HG03097 (cell line): ENCODE measurements around the gene LRBA.

Experiments used
- ATAC-seq: cut with Tn5 transposase; IDR thresholded peaks from one replicate; pipeline ENCODE4 v1.9.1; 2021; ENCODE audit not compliant: unreplicated experiment, low FRiP score

Gene LRBA

DNA sequence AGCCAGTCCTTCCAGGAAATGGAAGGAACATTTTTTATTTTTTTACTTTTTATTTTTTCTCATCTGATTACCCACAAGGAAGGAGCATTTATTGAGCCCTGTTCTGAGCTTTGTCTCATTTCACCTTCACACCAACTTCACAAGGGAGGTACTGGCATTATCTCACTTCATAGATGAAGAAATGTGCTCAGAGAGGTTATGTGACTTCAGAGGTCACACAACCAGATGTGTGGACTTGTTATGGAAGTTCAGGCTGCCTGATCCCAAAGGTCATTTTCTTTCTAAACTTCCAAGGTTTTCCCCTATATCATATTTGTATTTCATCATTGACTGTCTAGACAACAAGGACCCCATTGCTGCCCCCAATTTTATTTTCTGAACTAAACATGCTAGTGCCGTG is 776.5 kb downstream of the LRBA start:
- no peak for ATAC-seq

DNA sequence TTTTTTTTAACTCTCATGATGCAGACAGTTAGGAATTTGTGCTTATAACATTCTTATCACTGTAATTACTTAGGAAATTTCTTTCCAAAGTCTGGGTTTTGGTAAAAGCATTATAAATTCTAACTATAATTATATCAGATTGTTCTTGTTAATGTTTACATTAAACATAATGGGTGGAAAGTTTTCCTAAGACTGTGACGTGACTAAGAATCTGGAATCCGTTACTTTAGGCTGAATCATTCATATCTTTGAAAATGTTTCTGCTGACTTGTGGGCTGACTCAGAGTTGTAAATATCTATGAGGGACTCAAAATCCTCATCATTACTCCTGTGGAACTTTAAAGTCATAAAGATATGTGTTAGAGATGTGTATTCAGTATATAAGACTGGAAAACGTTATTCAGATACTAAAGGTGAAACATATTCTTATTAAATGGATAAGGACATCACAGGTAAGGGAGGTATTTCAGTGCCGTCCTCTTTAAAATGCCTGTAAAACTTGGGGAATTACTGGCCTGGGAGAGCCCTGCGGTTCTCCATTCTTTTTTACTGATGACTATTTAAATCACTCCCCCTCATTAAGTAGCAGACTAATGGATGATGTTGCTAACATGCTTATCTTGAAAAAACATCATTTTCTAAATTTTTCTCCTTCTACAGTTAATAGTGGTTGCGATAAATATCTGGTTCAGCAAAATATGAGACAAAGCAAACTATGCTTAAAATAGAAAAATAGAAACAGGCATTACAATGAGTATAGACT is 777.8 kb downstream of the LRBA start:
- ATAC-seq, result no peak

DNA sequence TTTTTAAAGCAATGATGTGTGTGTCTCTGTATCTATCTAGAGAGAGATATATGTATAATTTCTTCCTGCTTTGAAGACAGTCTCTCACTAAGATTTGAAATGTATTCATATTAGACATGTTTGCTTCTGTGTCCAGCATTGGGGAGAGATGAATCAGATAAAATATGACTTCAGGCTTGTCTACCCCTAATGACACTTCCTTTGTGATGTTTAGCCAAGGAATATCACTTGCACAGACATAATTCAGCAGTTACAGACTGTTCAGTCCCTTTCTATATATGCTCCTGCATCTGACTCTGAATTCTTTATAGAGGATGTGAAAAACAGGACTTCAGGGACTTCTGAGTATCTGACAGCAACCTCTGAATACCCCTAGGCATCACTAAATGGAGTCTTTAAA is 778.5 kb downstream of the LRBA start:
- ATAC-seq, result no peak

DNA sequence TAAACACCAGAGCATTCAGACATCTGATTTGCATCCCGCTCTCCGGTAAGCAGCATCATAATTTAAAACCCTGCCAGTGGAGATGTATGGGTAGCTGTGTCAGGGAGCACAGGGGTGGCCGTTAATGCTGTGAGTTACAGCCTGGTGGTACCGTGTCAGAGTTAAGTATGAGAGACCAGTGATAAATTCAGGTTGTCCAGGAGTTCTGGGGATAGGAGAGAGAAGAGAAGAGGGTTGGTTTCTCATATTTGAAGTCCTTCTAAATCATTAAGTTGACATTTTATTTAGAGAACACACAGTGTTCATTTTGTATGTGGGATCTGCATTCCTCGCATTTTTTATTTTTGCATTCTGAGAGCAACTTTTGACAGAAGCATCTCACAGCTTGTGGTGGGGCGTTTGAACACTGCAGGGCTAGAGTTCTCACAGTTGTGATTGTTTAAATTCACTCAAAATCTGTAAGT is 779.2 kb downstream of the LRBA start:
- ATAC-seq, result no peak

DNA sequence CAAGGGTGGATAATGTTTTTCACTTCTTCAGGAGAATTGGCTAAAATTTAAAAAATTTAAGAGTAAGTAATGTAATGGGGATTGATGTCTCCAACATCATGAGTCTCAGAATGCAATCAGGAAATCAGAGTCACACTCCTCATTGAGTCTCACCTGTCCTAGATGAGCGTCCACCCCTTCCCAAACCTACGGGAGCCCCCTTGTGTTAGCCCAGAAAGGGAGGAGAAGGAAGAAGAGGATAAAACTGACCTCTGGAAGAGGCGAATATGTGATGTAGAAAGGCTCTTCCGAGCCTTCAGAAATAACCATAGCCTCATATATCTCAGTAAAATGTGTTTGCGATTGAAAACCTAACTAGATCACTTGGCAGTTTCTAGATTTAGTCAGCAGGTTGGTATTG is 779.8 kb downstream of the LRBA start:
- no peak for ATAC-seq

DNA sequence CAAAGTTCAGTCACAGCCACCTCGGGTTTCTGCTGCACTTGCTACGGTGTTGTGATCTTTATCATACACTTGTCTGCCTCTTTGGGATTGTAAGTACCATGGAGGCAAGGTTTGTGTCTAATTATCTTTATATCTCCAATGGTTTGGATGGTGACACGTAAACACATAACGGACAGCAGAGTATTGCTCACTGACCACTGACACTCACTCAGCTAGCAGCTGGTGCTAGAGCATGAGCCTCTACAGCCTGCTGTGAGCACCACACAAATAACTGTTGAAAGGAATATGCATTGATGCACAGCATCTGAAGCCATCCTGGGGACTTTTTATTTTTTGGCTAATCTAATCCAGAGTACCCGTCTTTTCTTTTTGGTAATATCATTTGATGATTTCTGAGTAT is 780.8 kb downstream of the LRBA start:
- ATAC-seq, result no peak

DNA sequence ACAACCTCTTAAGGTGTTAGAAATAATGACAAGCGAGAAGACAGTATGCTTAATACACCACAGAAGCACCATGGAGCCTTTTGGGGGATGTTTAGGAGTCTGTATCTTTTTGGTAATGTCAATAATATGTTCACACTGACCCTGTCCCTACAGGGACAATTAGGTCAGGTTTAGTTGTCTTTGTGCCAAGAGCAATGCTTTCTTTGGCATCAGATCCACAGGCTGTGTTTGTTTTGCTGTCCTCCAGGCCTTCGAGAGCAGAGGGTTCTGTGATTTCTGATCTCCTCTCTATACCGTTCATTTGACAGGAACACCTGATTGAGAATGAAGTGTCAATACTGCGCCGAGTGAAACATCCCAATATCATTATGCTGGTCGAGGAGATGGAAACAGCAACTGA is 783.1 kb downstream of the LRBA start:
- ATAC-seq, result no peak

DNA sequence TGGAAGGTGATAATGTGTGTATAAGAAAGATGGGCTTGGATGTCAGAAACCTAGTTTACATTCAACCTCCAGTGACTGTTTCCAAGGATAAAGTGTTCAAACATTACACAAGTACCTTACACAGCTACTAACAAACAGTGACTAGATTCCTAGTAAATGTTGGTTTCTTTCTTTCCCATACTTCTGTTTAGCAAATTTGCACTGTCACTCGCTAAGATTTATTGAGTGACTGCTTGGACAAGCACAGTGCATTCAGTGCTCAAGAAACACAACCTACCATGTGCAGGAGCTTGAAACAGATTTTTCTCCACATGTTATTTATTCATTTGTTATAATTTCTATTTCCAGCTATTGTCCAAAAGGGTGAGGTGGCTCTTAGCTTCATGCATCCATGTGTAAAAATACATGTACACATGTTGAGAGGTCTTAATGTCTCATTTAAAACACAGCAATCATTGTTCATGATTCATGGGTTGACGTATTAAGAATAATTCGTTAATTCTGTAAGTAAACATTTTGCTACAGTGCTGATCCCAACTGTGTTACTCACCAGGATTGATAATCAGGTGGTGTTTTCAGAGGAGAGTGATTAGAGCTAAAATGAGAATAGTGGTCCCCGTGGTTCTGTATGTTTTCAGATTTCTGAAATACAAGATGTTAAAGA is 783.8 kb downstream of the LRBA start:
- ATAC-seq, result no peak

DNA sequence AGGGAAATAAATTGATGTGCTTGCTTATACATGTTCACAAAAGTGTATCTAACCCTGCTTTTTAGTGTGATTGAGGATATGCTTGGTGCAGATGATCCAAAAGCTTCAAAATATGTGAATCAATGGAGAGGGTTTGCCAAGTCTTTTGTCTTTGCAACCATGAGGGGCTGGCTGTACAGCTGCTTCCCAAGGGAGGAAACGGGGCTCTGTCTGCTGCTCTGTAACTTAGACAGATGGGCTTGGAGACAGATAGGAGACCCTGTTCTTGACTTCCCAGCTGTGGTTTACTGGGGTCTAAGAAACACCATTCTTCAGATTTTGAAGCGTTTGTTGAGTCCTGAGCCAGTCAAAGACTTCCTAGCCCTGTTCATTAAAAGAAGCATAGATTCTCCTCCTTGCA is 784.5 kb downstream of the LRBA start:
- ATAC-seq, result no peak

DNA sequence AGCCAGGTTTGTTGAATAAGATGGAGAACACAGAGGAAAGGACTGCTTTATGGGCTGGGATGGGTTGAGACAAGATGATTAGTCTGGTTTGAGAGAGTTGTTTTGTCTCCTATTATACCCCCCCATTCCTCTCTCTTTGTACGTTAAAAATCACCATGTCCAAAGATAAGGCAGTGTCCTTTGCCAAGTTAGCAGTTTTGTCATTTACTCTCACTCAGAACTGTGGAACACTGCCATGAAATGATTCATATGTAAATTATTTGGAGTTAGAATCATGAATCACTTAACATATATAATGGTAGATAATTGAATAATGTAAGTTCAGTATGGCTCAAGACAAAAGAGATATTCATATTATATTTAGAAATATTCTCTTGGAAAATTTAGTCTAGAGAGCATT is 785.6 kb downstream of the LRBA start:
- no peak for ATAC-seq

DNA sequence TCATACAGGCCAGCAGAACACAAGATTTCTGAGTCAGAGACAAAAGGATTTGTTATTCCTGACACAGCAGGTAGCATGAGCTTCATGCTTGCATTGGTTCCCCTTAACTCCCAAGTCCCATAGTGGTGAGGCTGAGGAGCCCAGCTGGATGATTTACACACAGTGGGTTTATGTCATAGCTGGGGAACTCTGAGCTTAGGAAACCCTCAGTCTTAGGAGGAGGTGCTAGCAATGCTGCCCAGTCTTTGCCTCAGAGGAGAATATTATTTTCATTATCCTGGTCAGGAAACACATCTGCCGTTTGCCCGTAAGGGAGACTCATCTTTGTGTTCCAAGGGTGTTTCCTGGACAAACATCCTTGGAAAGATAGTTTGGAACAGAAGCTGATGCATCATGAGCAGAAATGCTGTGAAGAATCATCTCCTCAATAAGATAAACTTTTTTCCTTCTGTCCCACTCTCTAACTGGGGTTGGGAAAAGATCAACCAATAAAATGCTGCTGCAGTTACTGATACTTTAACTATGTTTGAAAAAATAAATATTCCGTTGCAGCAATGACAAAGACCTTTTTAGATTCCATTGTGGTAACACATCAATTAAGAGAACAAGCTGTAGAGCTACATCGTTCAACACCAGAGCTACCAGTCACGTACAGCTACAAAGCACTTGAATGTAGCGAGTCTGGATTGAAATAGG is 790.0 kb downstream of the LRBA start:
- no peak for ATAC-seq

DNA sequence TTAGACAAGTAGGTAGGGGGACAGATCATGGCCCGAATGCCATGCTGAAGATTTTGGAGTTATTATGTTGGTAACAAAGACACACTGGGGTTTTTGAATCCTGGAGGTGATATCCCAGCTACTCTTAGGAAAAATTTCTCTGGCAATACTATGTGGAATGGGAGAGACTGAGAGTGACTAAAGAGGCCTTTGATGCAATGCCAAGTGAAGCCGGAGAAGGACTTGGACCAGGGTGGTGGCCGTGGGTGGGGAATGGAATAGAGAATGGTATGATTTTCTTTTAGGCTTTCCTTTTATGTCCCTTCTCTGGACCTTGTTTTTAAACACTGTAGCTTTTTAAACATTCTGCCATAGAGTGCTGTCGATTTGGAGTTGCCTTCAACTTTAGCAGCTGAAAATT is 795.2 kb downstream of the LRBA start:
- ATAC-seq, result no peak

DNA sequence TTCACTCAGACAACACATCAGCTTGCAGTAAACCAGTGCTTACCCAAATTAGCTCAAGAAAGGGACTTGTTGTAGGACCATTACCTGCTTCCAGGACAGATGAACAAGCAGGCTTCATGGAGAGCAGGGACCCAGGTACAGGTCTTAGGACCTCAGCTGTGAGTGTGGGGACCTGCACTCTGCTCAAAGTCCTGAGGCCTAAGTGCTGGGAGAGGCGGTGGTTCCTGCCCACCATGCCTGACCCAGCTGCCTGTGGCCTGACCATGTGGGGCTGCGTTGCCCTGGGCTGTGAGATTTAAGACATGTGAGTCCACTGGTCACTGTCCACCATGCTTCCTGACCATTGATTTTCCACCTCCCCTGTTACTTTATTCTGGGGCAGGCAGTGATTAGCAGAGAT is 796.6 kb downstream of the LRBA start:
- ATAC-seq, result no peak

DNA sequence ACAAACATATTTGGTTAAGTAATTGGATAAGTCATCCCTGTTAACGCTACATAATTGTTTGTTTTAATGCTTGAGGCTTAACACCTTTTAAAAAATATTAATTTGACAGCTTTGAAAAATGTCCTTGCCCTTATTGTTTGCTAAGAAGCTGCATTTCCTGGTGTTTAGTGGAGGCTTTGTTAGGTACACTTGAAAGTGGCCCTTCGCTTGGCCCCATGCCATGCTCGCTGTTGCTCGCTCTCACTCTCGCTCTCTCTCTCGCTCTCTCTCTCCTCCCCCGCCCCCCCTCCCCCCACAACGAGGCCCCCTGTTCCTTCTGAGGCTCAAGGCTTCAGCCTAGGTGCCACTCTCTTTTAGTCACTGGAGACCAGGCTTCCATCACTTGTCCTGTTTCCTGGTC is 797.3 kb downstream of the LRBA start:
- ATAC-seq, result no peak

DNA sequence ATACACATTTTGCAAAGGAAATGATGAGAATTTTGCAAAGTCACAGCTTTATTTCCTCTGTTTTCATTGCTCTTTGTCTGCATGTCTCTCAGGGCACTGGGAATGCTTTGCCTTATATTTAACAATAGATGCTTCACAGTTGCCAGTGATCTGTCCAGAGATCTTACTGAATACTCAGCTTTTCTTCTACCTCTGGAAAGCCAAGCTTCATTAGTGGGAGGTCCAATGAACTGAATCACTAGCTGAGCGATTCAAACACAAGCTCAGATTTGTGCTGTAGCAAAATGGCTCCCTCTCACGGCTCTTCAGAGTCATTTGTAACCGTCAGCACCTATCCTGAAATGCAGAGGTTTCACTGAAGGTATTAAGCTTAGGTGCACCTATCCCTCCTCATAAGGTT is 797.9 kb downstream of the LRBA start:
- ATAC-seq, result no peak

DNA sequence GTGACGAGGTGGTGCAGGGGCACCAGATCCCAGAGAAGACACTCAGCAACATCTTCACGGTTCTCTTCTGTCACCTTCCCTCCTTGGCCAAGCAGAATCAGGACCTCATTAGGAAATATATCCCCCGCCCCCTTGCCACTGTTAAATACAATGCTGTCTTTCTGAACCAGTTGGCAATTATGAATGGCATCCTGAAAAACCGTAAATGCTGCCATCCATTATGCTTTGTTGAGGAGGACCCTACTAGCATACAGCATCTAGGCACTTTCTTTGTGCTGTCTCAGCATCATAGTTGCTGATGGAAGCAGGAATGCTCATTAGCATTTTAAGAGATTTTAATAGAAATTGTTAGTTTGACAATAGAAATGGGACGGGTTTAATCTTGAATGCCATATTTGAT is 798.4 kb downstream of the LRBA start:
- ATAC-seq, result no peak

DNA sequence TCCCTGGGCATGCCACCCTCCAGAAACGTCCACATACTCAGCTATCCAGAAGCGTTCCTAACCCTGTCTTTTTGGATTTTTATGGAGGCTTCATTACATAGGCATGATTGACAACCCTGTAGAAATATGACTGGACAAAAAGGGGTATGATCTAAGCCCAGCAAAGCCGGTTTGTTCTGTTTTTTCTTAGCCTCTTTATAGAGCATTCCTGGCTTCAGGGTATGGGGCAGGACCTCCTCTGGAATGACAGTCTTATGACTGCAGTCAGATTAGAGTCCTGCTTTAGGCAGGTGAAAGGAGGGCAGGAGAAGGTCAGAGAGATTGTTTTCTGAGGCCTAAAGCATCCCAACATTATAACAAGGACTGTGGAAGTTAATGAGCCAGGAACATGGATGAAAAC is 799.5 kb downstream of the LRBA start:
- ATAC-seq, result no peak
